HPDE6-E6E7 (cell line): ENCODE measurements around the gene GTPBP3.
"Not testable (repeated sequence)": the region's sequence is repeated elsewhere in the genome, so short reads cannot be mapped to it uniquely, and the experiment has no call there.

Experiments used
- DNase-seq: peaks from one replicate; pipeline ENCODE4 v3.0.0; 2011; ENCODE audit warnings: missing footprints; ENCODE audit errors: extremely low spot score

GTPBP3 gene, protein sequence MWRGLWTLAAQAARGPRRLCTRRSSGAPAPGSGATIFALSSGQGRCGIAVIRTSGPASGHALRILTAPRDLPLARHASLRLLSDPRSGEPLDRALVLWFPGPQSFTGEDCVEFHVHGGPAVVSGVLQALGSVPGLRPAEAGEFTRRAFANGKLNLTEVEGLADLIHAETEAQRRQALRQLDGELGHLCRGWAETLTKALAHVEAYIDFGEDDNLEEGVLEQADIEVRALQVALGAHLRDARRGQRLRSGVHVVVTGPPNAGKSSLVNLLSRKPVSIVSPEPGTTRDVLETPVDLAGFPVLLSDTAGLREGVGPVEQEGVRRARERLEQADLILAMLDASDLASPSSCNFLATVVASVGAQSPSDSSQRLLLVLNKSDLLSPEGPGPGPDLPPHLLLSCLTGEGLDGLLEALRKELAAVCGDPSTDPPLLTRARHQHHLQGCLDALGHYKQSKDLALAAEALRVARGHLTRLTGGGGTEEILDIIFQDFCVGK

DNA sequence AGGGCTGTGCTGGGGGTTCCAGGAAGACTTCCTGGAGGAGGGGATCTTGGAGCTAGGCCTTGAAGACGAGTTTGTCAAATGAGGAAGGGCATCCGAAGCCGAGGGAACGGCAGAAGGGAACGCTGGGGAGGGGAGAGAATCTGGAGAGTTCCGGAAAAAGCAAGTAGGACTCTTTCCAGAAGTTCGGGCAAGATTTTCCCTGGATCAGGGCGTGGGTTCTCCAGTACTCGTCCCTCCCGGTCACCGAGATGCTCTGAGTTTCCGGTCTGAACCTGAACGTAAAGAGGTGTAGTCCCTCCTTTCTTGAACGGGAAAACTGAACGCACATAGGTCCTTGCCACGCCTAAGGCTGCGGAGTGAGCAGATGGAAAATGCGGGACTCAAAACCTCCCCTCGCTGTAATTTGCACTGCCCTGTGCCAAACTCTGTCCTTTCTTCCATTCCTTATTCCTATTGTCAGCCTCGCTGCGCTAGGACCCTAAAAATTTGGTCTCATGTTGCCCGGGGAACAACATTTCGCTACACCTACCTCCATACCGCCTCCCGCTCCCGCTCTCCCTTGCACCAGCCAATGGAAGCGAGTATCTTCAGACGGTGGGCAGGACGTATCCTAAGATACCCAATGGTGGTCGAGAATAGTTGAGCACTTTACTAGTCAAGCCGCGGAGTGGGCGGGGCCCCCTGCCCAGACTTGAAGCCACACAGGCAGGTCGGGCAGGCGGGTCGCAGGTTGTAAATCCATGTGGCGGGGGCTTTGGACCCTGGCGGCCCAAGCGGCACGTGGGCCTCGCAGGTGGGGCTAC, at the start of gene GTPBP3:
Gene GTPBP3, plus strand, starts transcription at position 682 of the 803 bp plus-strand sequence. Its CDS starts 59 bp downstream, at position 741.
- peak; percentile 98 for DNase-seq

DNA sequence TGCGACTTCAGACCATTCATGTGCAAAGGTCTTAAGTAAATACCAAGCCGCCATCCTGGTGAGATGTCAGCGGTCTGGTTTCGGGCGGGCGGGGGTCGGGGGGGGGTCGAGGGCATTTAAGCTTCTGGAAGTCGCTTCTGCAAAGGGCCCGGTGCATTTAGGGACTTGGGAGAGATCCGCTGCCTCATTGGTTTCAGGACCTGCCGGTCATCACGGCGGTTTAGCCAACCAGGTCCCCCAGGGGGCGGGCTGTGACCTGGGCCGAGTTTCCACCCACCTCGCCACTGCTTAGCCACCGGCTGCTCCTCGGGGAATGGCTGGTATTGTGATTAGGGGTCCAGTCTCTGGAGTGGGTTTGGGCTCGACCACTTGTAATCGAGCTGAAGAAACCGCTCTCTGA, 47.9 kb upstream of the GTPBP3 start:
- no peak for DNase-seq

DNA sequence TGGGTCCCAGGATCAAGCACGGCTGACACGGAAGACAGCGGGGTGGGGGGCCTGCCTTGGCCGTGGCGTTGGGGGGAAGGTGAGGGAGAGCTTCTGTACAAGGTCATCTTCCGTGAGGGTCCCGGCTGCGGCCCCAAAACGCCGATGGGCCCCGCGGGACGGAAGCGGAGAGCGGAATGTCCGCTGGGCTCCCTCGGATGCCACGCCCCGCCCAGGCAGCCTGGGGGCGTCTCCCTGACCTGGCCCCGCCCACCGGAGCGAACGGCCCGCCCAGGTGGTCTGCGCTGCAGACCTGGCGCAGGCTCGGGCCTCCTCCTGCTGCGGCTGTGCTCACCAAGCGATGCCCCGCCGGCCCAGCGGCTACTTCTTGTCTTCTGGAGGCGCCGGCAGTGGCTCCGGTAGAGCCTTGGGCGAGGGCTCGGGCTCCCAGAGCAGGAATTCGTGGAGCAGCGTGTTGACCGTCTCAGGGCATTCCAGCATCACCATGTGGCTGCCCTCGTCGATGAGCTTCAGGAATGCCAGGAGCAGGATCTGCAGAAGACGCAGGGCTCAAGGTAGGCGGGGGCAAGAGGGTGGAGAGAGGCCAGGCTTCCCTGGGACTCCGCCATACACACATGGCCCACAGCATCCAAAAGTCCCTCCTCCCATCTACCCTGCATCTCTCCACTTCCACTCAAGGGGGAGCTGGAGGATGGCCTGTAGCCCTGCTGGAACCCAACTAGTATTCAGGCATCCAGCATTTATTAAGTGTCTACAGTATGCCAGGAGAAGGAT, 44.9 kb upstream of the GTPBP3 start:
- peak; percentile 97 for DNase-seq

DNA sequence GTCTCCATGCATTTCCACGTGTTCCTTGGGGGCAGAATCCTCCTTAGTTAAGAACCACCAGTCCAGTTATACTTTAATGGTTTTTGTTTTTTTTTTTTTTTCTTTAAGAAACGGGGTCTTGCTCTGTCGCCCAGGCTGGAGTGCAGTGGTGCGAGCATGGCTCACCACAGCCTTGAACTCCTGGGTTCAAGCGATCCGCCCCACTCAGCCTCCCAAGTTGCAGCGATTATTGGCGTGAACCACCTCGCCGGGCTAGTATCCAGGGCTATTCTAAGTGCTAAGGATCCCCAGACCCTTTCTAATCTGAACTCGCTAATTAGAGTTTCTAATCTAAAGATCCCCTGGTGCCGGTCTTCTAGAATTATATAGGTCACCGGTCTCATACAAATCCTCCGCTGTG, 43.7 kb upstream of the GTPBP3 start:
- DNase-seq, result no peak

DNA sequence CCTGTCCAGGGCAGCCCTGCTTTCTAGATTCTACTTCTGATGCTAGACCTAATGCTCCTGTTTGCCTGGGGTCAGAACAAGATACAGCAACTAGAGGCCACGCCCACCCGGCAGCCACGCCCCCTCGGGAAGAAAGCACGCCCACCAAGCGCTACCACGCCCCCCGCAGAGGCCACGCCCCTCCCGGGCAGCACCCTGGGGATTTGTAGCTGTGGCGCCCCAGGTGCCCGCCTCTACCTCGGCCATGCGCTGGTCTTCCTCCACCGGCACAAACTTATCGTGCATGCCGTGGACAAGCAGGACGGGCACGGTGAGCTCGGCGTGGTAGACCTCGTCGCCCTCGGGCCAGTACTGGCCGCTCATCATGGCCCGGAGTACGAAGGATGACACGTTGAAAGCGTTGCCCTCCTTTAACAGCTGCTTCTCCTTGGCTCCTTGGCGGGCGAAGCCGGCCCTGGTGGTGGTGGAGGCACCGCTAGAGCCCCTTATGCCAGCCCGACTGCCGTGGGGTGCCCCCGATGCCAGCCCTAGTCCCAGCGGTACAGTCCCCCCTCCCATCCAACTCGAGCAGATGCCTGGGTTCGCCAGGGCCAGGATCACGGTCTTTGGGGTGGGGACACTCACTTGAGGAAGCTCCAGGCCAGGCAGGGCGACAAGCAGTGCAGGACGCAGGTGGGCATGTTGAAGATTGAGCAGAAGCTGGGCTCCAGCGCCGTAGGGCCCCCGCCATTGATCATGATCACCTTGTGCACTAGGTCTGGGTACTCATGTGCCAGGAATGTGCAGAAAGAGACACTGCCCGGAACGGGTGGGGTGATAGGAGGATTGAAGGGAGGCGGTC, 43.1 kb upstream of the GTPBP3 start:
- no peak for DNase-seq

DNA sequence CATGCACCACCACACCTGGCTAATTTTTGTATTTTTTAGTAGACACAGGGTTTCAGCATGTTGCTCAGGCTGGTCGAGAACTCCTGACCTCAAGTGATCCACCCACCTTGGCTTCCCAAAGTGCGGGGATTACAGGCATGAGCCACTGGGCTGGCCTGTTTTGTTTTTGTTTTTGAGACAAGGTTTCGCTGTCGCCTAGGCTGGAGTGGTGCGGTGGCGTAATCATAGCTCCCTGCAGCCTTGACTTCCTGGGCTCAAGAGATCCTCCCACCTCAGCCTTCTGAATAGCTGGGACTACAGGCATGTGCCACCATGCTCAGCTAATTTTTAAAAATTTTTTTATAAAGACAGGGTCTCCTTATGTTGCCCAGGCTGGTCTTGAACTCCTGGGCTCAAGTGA, 41.8 kb upstream of the GTPBP3 start:
- not testable (repeated sequence) for DNase-seq

DNA sequence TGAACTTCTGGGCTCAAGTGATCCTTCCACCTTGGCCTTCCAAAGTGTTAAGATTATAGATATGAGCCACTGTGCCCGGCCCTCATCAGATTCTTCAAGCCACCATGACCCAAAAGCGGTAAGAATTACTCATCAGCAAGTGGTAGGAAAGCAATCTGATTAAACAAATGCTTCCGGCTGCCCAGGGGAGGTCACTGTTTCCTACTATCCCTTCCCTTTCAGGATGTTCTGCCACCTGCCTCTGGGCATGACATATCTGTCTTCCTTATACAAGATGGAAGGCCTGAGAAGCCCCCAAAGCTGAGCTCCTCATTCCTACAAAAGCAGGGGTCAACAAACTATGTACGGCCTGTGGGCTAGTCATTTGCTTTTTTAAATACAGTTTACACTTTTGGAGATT, 41.1 kb upstream of the GTPBP3 start:
- peak; percentile 76 for DNase-seq

DNA sequence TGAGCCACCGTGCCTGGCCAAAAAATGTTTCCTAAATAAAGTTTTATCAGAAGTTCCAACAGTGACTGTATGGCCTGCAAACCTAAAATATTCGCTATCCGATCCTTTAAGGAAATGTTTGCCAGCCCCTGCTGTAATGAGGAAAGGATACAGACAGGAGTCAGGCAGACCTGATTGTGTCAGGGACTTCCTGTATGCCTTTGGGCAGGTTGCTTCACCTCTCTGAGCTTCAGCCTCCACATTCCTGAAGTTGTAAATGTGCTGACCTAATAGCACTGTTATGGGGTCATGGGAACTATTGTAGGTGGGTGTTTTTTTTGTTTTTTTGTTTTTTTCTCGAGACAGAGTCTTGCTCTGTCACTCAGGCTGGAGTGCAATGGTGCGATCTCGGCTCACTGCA, 40.4 kb upstream of the GTPBP3 start:
- no peak for DNase-seq

DNA sequence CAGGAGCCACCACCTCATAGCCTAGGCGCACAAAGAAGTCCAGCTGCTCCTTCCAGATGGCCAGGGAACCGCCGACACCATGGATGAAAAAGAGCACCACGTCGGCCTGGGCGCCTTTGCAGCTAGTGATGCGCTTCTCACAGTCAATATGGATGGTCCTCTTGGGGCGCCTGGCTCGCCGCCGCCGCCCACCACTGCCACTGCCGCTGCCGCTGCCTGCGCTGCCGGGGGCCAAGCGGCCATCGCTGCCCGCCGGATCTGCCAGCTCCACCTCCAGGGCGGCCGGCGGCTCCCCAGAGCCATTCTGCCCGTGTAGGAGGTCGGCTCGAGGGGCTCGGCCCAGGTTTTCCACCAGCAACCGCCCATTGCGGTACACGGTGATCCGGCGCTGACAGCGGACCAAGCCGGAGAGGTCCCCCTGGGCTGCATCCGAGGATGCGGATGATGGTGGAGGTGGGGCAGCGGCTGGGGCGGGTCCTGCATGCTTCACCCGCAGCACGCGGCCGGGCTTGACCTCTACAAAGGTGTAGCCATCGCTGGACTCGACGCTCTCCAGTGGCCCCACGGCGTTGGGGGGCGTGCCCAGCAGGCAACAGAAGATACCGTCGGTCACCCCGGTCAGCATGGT, 36.2 kb upstream of the GTPBP3 start:
- DNase-seq, result no peak

DNA sequence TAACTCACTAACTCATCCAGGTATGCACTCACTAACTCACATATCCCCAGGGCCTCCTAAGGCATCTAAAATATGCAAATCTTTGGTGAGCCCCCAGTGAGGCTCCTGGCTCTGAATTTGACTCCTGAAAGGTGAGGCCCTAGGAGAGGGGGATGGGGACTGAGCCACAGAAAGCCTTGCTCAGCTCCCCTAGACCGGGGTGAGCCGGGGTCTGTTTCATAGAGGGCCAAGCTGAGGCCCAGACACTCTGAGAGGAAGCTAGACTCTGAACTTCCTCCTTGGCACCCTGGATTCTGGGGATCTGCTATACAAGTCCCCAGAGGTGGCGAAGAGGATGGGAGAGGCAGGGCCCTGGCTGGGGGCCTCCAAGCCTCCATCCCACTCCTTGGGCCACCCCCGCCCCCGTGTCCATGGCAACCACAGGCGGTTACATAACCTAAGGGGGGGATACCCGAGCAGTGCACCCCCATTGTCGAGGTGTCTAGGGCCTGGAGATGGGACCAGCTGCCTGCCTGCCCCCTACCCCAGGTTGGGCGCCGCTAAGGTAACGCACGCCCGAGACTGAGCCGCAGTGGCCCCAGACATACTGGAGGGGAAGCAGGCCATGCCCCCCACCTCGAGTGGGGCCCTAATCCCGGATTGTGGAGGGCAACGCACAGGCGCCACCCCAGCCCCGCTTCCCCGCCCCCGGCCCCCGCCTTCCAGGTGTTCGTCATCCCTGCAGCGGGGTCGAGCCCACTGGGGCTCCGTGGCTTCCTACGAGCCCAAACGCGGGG, 34.8 kb upstream of the GTPBP3 start:
- no peak for DNase-seq

DNA sequence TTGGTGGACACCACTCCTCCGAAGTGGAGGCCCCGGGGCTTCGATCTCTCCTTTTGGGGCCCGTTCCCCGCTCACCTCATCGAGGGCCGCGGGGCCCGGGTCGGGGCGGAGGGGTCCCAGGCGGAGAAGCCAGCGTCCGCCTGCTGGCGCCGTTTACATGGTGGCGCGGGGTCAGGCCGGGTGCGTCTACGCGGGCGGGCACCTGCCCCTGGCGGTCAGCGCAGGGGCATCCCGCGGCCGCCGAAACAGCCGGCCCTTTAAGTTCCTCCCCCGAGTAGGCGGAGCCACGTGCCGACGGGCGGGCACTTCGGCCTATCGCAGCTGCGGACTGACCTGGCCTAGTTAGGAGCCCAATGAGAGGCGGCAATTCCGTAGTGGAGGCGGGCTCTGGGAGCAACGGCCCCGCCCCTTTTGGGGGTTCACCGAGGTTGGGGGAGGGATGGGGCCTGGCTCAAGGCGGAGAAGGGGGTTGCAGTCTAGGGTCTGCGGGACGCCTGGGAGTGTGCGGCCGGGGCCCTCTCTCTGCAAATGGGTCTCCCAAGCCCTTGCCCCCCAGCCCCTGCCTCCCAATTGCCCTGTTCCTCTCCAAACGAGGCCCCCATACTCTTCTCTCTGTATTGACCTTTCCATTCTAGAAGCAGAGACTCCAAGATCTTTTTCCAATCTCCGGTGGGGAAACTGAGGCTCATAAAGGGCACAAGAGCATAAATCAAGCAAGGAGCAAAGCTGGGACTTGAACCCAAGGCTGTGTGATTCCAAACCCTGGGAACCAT, 34.0 kb upstream of the GTPBP3 start, which contains the start of gene ABHD8:
Gene ABHD8, minus strand, starts transcription at position 259 of the 773 bp plus-strand sequence. CDS start 1,809 bp downstream, outside the sequence.
- peak; percentile 89 for DNase-seq

DNA sequence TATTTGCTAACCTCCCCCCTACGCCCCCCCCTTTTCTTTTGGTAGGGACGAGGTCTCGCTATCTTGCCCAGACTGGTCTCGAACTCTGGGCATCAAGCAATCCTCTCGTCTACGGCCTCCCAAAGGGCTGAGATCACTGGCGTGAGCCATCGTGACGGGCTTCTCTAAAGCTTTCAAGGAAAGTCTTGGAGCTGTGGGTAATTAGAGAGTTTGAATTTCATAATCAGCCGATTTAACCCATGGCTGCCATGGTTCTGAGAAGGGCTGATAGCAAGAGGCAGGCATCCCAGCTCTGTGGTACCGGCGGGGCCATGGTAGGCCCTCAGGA, 33.4 kb upstream of the GTPBP3 start:
- no peak for DNase-seq

DNA sequence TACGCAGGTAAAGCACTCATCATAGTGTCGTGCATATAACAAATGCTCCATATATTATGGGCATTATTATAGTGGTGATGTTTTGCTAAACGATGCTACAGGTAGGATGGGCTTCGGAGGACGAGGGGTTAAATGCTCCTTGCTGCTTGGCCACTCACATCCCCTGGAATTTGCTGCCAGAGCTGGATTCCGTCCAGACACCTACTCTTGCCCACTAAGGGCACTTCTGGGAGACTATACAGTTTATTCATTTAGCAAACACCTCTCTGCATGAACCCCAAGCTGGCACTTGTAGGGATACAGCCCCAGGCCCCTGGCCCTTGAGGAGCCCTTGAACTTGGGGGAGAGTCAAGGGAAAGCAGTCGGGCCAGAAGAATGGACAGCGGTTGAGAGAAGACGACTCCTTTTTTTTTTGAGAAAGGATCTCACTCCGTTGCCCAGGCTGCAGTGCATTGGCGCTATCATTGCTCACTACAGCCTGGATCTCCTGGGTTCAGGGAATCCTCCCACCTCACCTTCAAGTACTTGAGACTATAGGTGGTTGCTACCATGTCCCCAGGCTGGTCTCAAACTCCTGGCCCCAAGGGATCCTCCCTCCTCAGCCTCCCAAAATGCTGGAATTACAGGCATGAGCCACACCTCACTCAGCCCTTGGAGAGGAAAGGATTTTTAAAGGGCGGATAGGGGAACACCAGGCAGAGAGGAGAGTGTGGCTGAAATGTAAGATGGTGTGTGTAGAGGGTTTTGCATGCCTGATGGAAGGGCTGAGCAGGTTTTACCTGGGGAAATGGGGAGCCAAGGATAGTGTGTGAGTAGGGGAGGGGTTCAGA, 32.8 kb upstream of the GTPBP3 start:
- no peak for DNase-seq

DNA sequence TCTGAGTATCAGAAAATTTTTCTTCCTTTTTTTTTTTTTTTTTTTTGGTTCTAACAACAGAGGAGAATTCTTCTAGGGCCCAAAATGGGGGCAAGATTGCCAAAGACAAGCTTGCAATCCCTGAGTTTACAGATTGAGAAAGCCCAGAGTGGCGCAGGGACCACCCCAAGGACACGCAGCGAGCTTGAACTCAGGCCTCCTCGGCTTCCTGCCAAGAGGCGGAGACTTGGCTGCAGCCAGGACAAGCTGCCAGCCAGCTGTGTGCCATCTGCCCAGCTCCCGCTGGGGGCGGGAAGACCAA, 32.2 kb upstream of the GTPBP3 start:
- DNase-seq, result no peak

DNA sequence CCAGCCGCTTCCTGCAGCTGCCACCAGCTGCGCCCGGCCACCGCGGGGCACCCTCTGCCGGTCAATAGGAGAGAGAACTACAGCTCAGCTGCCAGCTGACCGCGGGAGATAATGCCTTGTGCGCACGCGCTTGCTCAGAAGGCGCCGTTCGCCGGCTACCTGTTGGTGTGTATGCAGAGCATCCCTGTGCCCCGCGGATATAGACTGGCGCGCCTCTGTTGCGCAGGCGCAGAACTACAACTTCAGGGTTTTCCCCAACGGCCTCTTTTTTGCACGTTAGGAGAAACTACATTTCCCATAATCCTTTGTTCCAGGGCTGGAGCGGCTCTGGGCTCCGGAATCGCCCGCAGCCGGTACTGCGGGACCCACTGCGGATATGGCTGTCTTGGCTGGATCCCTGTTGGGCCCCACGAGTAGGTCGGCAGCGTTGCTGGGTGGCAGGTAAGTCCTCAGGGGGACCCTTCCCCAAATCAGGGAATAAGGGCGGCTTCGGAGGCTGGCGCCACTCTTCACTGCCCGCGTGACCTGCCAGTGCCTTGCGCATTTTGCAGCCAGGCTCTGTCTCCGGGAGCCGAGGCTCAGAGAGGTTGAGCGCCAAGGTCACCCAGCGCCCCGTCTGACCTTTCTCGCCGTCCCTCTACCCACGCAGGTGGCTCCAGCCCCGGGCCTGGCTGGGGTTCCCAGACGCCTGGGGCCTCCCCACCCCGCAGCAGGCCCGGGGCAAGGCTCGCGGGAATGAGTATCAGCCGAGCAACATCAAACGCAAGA, 31.7 kb upstream of the GTPBP3 start, which contains the start of gene MRPL34:
Gene MRPL34, plus strand, starts transcription at position 356 of the 768 bp plus-strand sequence. Its CDS starts 21 bp downstream, at position 377.
- peak; percentile 86 for DNase-seq

DNA sequence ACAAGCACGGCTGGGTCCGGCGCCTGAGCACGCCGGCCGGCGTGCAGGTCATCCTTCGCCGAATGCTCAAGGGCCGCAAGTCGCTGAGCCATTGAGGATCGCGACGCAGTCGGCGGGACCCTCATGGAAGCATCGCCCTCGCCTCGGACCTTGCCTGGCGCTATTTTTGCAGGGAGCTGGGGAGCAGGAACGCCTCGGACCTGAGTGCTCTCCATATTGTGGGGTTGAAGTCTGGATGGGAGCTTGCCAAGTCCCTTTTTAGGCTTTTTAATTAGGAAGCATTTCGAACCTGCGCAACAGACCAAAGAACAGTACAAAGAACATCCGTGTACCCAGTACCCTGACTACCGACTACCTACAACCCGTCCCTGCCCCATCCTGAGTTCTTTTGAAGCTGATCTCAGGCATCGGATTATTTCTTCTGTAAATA, 31.1 kb upstream of the GTPBP3 start:
- DNase-seq, result no peak

DNA sequence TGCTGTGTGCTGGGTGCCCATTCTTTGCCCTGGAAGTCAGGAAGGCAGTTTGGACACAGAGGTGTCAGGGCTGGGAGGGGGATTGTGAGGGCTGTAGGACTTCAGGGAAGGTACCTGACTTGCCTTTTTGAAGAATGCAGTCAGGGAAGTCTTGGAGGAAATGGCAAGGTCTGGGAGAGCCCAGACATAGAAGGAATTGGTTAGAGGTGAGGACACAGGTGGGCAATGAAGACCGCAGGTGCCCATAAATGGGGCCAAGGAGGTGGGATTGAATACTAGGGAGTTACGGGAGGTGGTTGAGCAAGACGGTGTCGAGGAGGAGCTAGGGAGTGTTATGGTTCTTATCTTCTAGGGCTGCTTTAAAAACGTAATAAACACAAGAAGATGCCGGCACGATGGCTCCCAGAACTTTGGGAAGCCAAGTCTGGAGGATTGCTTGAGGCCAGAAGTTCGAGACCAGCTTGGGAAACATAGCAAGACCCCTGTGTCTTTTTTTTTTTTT, 29.4 kb upstream of the GTPBP3 start:
- DNase-seq, result no peak
